ENCODE results near the gene GOLGB1.
"Not testable (repeated sequence)": the region's sequence is repeated elsewhere in the genome, so short reads cannot be mapped to it uniquely, and the experiment has no call there.

The GOLGB1 gene

DNA sequence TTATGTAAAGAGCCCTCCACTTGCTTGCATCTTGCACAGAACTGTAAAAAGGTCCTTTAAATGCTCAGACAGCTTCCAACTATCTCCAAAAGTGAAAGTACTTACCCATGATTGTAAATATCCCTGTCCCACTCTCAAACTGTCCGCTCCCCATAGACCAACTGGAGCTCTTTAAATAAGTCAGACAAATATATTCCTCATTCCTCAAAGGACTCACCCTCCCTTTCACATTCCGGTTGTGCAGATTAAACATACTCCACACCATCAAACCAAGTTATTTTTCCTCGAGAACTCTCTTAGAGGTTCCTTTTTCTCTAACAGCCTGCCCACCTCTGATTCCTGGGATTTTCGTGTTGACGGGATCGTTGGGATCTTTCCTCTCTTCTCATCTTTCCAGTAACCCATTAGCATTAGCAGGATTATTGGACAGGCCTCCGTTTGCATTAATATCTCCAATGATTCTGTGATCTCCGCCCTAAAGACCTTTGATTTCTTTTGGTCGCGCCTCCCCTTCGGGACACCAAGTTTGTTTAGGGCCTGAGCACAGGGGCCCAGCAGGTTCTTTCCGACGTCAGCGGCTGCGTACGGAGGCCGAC is 763 bp downstream of the GOLGB1 start:
- TF ChIP-seq, protein P1, sequence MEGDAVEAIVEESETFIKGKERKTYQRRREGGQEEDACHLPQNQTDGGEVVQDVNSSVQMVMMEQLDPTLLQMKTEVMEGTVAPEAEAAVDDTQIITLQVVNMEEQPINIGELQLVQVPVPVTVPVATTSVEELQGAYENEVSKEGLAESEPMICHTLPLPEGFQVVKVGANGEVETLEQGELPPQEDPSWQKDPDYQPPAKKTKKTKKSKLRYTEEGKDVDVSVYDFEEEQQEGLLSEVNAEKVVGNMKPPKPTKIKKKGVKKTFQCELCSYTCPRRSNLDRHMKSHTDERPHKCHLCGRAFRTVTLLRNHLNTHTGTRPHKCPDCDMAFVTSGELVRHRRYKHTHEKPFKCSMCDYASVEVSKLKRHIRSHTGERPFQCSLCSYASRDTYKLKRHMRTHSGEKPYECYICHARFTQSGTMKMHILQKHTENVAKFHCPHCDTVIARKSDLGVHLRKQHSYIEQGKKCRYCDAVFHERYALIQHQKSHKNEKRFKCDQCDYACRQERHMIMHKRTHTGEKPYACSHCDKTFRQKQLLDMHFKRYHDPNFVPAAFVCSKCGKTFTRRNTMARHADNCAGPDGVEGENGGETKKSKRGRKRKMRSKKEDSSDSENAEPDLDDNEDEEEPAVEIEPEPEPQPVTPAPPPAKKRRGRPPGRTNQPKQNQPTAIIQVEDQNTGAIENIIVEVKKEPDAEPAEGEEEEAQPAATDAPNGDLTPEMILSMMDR (conservative IDR thresholded peaks at IDR 0.05; ENCODE audit: low read depth, low read length): no peak
- peak overlapping the region; percentile 87 for H3K4me3 ChIP-seq (IDR thresholded peaks at IDR 0.05; ENCODE audit: insufficient read depth, low read depth, low read length)
- H3K27me3 ChIP-seq (ENCODE audit: insufficient read depth, low read depth): no peaks in the 10 kb centered on the region
- peak overlapping the region; percentile 87 for H3K4me2 ChIP-seq
- H3K79me2 ChIP-seq (ENCODE audit: insufficient read depth, low read depth): peaks cover 44% of the 10 kb centered on the region
- H3K9ac ChIP-seq: peak overlapping the region; percentile 95
- H4K20me1 ChIP-seq (ENCODE audit: insufficient read depth): no peaks in the 10 kb centered on the region
- H3K27ac ChIP-seq: peak overlapping the region; percentile 92
- peak overlapping the region; percentile 73 for H2AFZ ChIP-seq (ENCODE audit: low read depth)
- H3K4me1 ChIP-seq (ENCODE audit: low read depth, poor library complexity, severe bottlenecking): peaks cover 21% of the 10 kb centered on the region
- H3K36me3 ChIP-seq (ENCODE audit: insufficient read depth): no peaks in the 10 kb centered on the region

DNA sequence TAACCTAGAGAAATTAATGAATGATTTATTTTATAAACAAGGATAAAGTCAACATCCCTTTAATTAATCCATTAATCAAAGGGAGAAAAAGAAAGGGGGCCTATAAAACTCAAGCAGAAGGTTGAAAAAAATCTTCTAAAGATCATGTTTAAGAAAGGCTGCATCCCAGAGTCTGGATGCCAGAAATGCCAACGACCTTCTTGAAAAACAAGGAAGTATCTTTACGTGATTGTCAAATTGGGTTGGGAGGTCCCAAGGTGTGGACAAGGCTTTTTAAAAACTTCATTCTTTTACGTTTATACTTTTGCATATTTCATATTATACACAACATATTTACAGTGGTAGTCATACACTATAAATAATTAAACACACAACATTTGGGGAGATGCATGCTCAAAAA is 1.6 kb downstream of the GOLGB1 start:
- Histone ChIP-seq H3K4me3 (IDR thresholded peaks at IDR 0.05; ENCODE audit: insufficient read depth, low read depth, low read length) (no peak overlapping the region), H3K36me3 (ENCODE audit: insufficient read depth) (no peaks in the 10 kb centered on the region), H3K4me2 (peak overlapping the region; percentile 87), H3K79me2 (ENCODE audit: insufficient read depth, low read depth) (peaks cover 49% of the 10 kb centered on the region), H3K4me1 (ENCODE audit: low read depth, poor library complexity, severe bottlenecking) (peaks cover 21% of the 10 kb centered on the region), H2AFZ (ENCODE audit: low read depth) (no peak overlapping the region), H4K20me1 (ENCODE audit: insufficient read depth) (no peaks in the 10 kb centered on the region), H3K9ac (peak overlapping the region; percentile 95; the same call in 1 of the 2 replicates), H3K27ac (no peak overlapping the region; the same call in 1 of the 2 replicates), H3K27me3 (ENCODE audit: insufficient read depth, low read depth) (no peaks in the 10 kb centered on the region)
- TF ChIP-seq, protein P1 (conservative IDR thresholded peaks at IDR 0.05; ENCODE audit: low read depth, low read length): no peak

DNA sequence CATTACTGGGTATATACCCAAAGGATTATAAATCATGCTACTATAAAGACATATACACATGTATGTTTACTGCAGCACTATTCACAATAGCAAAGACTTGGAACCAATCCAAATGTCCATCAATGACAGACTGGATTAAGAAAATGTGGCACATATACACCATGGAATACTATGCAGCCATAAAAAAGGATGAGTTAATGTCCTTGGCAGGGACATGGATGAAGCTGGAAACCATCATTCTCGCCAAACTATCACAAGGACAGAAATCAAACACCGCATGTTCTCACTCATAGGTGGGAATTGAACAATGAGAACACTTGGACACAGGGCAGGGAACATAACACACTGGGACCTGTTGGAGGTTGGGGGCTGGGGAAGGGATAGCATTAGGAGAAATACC is 6.4 kb downstream of the GOLGB1 start:
- not testable (repeated sequence) for H3K27ac ChIP-seq; H3K4me2 ChIP-seq; H3K9ac ChIP-seq; H3K36me3 ChIP-seq (ENCODE audit: insufficient read depth); H2AFZ ChIP-seq (ENCODE audit: low read depth); H3K27me3 ChIP-seq (ENCODE audit: insufficient read depth, low read depth); H3K4me3 ChIP-seq (IDR thresholded peaks at IDR 0.05; ENCODE audit: insufficient read depth, low read depth, low read length); H4K20me1 ChIP-seq (ENCODE audit: insufficient read depth)
- Histone ChIP-seq H3K79me2 (ENCODE audit: insufficient read depth, low read depth) (peaks cover 61% of the 10 kb centered on the region), H3K4me1 (ENCODE audit: low read depth, poor library complexity, severe bottlenecking) (peaks cover 28% of the 10 kb centered on the region)

DNA sequence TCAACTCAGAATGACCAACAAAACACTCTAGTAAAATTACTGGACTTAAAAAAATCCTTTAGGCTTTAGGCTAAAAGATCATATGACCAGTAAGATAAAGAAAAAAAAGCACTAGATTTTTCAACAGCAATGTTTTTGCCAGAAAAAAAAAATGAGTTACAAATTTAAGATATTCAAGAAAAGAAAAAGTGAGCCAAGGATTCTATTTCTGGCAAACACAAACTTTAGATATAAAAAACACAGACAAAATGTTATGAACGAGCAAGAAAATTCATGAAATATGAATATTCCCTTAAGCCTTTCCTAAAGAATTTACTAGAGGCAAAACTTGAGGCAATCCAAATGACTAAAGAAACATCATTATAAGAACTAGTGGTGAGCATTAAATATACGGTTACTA is 8.6 kb downstream of the GOLGB1 start:
- peaks cover 23% of the 10 kb centered on the region for H3K4me1 ChIP-seq (ENCODE audit: low read depth, poor library complexity, severe bottlenecking)
- TF ChIP-seq, protein P1 (conservative IDR thresholded peaks at IDR 0.05; ENCODE audit: low read depth, low read length): no peak
- no peaks in the 10 kb centered on the region for H4K20me1 ChIP-seq (ENCODE audit: insufficient read depth)
- H3K4me3 ChIP-seq (IDR thresholded peaks at IDR 0.05; ENCODE audit: insufficient read depth, low read depth, low read length): no peak overlapping the region
- no peak overlapping the region for H3K27ac ChIP-seq
- H3K36me3 ChIP-seq (ENCODE audit: insufficient read depth): no peaks in the 10 kb centered on the region
- no peak overlapping the region for H3K9ac ChIP-seq
- no peak overlapping the region for H2AFZ ChIP-seq (ENCODE audit: low read depth)
- no peaks in the 10 kb centered on the region for H3K27me3 ChIP-seq (ENCODE audit: insufficient read depth, low read depth)
- H3K79me2 ChIP-seq (ENCODE audit: insufficient read depth, low read depth): peaks cover 69% of the 10 kb centered on the region
- H3K4me2 ChIP-seq: no peak overlapping the region

DNA sequence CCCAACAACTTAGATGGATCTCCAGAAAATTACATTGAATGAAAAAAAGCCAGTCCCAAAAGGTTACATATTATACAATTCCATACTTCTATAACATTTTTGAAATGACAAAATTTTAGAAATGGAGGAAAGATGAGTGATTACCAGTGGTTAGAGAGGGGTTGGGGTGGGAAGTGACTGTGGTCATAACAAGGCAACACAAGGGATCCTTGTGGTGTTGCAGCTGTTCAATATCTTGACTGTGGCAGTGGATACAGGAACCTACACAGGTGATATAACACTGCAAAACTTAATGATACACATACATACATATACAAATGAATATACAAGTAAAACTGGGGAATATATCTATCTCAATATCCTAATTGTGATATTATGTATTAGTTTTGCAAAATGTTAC is 9.6 kb downstream of the GOLGB1 start:
- 0 out of 2 replicates have a peak overlapping the region, but pooled peaks have one; percentile 0 for H3K4me2 ChIP-seq
- H3K27ac ChIP-seq: no peak overlapping the region
- peaks cover 70% of the 10 kb centered on the region for H3K79me2 ChIP-seq (ENCODE audit: insufficient read depth, low read depth)
- H4K20me1 ChIP-seq (ENCODE audit: insufficient read depth): no peaks in the 10 kb centered on the region
- peaks cover 33% of the 10 kb centered on the region for H3K4me1 ChIP-seq (ENCODE audit: low read depth, poor library complexity, severe bottlenecking)
- TF ChIP-seq, protein P1 (conservative IDR thresholded peaks at IDR 0.05; ENCODE audit: low read depth, low read length): no peak
- H3K27me3 ChIP-seq (ENCODE audit: insufficient read depth, low read depth): no peaks in the 10 kb centered on the region
- no peak overlapping the region for H2AFZ ChIP-seq (ENCODE audit: low read depth)
- no peaks in the 10 kb centered on the region for H3K36me3 ChIP-seq (ENCODE audit: insufficient read depth)
- no peak overlapping the region for H3K4me3 ChIP-seq (IDR thresholded peaks at IDR 0.05; ENCODE audit: insufficient read depth, low read depth, low read length)
- no peak overlapping the region for H3K9ac ChIP-seq
